ENCODE data around the gene FERMT2. TPM values are rescaled to one million over a fixed set of nuclear protein-coding genes. Genes with fewer than 3 reads are reported as not detected.

Gene FERMT2
- total and polyA plus RNA-seq, 11 donors: 31.2 to 158 (median 104) TPM

DNA sequence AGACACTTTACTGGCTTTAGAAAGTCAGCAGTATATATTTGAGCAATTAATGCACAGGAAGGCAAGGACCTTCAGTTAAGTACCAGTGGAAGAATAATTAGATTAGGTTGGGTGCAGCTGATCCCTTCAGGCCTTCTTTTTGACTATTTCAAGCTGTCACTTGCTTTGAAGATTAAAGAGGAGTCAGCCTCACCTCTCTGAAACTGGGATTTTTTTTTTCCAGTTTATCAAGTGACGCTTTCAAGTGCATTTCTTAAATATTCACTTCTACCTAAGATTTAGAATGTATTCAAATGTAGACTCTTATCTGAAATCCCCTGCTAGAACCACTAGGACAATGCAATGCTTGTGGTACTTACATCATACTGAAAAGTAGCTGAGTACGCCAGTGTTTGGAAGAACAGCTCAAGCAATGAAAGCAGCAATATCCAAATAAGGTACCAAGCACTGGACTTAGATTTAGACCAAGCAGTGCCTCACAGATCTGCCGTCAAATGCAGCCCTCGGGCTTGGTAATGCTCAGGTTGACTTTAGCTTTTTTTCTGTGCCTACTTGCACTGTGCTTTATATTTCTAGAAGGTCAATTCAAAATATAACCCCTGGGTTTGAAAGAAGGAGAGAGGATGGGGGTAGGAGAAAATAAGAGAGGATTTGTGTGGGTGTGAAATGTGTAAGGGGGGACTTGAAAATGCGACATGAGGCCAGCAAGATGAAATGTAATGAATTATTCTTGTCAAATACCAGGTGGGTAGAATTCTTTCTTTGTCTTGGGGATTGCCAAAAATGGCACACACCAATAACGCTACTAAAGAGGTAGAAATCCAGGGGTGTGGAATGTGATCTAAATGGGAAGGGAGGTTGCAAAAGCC lies 3.7 kb upstream of the FERMT2 start:
- H3K36me3 ChIP-seq: no peaks in the 10 kb centered on the region
- no peak for DNase-seq
- H3K4me1 ChIP-seq: peaks cover 0 to 19% (median 10%) of the 10 kb centered on the region in 12 donors
- peaks cover 0 to 24% (median 0%) of the 10 kb centered on the region in 9 donors for H3K27me3 ChIP-seq
- intact Hi-C loops (cut with DNase I): loop anchor here in 3 of 10 donors (5.0 to 10.0 kb wide), 4 partner anchors 37 to 250 kb away; partner anchors contain the start of gene PSMC6 (in 1 of the 3)
- H3K4me3 ChIP-seq: no peak overlapping the region
- H3K27ac ChIP-seq: peak overlapping the region in 4 of 12 donors; percentile 1 to 100 (median 22)
- H3K9me3 ChIP-seq: no peaks in the 10 kb centered on the region
- TF ChIP-seq, protein P1, sequence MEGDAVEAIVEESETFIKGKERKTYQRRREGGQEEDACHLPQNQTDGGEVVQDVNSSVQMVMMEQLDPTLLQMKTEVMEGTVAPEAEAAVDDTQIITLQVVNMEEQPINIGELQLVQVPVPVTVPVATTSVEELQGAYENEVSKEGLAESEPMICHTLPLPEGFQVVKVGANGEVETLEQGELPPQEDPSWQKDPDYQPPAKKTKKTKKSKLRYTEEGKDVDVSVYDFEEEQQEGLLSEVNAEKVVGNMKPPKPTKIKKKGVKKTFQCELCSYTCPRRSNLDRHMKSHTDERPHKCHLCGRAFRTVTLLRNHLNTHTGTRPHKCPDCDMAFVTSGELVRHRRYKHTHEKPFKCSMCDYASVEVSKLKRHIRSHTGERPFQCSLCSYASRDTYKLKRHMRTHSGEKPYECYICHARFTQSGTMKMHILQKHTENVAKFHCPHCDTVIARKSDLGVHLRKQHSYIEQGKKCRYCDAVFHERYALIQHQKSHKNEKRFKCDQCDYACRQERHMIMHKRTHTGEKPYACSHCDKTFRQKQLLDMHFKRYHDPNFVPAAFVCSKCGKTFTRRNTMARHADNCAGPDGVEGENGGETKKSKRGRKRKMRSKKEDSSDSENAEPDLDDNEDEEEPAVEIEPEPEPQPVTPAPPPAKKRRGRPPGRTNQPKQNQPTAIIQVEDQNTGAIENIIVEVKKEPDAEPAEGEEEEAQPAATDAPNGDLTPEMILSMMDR (IDR thresholded peaks at IDR 0.05): no peak
- no peak for TF ChIP-seq POLR2A (IDR thresholded peaks at IDR 0.05)
- ATAC-seq: no peak
- 76 to 81% (median 79%) methylated on average over 6 of the region's 6 CpGs for WGBS, 4 donors

DNA sequence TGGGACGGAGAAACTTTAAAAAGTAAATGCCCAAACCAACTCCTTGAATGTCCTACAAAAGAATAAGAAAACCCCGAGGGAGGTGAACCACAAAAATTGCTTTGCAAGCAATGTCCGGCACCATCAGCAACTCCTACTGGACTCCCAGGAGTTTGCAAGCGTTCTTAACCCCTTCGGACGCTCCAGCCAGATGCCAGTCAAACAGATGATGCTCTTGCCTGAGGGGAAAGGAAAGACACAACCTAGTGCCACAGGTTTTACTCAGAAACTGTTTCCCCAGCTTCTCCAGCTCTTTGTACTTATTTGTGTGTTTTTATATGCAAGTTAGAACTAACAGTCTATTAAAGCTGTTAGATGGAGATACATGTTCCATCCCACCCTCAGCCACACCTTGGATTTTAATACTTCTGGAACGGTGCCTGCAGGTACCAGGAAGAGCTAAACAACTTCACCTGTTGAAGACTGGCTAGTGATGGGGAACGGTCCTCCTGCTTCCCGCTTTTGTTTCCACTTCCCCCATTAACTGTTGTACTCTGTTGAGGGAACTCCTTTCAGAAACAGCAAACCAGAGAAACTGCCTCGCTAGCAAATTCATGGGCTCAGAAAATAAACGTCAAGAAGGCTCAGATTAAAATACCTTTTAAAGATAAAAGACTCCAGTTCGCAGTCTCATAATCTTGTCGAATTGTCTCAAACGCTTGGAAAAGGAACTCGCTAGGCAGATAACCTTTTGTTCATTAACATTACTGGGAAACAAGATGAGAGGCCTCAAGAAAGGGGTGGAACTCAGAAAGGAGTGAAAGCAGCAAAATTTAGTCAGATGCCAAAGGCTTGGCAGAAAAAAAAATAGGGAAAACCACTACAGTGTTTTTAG lies 1.1 kb upstream of the FERMT2 start:
- H3K9me3 ChIP-seq: no peaks in the 10 kb centered on the region
- H3K36me3 ChIP-seq: peaks cover 0 to 14% (median 5%) of the 10 kb centered on the region in 9 donors
- TF ChIP-seq POLR2A (IDR thresholded peaks at IDR 0.05): no peak
- TF ChIP-seq, protein P1 (IDR thresholded peaks at IDR 0.05): peak in 10 of 12 donors; percentile 16 to 61 (median 43)
- DNase-seq: peak in 4 of 5 donors; percentile 57 to 69 (median 64)
- intact Hi-C loops (cut with DNase I): loop anchor here in 5 of 10 donors (2.0 to 10.0 kb wide), 7 partner anchors 35 to 247 kb away; partner anchors contain the start of gene PSMC6 (in 1 of the 5)
- ATAC-seq: peak; percentile 27 to 58 (median 44)
- H3K27ac ChIP-seq: peak overlapping the region; percentile 94 to 100 (median 99)
- peaks cover 11 to 38% (median 31%) of the 10 kb centered on the region in 12 donors for H3K4me1 ChIP-seq
- peaks cover 0 to 44% (median 0%) of the 10 kb centered on the region in 9 donors for H3K27me3 ChIP-seq
- H3K4me3 ChIP-seq: peak overlapping the region; percentile 56 to 96 (median 91)
- WGBS, 4 donors: 2 to 5% (median 3%) methylated on average over 15 of the region's 15 CpGs

DNA sequence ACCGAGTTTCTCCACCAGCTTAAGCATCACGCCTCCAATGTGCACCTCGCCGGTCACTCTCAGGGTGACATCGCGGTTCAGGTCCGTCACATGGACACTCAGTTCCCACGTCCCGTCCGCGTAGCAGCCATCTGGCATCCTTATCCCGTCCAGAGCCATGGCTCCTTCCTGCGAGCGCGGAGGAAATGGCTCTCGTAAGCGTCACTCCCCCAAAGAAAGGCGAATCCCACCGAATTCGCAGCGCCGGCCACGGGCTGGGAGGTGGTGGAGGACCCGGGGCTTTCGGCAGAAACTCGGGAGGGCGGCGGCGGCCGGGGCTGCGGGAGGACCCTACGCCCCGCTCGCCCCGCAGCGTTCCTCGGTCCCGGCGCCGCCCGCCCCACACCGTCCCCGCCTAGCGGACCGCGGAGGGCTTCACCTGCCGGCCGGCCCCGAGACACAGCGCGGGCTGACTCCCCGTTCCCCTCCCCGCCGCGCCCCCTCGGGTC lies 396 bp downstream of the FERMT2 start:
- peak overlapping the region; percentile 94 to 100 (median 99) for H3K27ac ChIP-seq
- intact Hi-C loops (cut with DNase I): loop anchor here in 5 of 10 donors (2.0 to 10.0 kb wide), 7 partner anchors 33 to 246 kb away; partner anchors contain the start of gene PSMC6 (in 1 of the 5)
- H3K9me3 ChIP-seq: no peaks in the 10 kb centered on the region
- peak; percentile 55 to 77 (median 69) for DNase-seq
- peaks cover 11 to 43% (median 36%) of the 10 kb centered on the region in 12 donors for H3K4me1 ChIP-seq
- peaks cover 0 to 20% (median 17%) of the 10 kb centered on the region in 9 donors for H3K36me3 ChIP-seq
- no peak for TF ChIP-seq POLR2A (IDR thresholded peaks at IDR 0.05)
- TF ChIP-seq, protein P1 (IDR thresholded peaks at IDR 0.05): peak in 4 of 12 donors; percentile 3 to 37 (median 28)
- ATAC-seq: peak; percentile 16 to 71 (median 64)
- peak overlapping the region; percentile 65 to 98 (median 94) for H3K4me3 ChIP-seq
- WGBS, 4 donors: 0 to 1% (median 1%) methylated on average over 22 to 56 of the region's 56 CpGs
- peaks cover 0 to 44% (median 0%) of the 10 kb centered on the region in 9 donors for H3K27me3 ChIP-seq
